ENCODE data around the gene TPD52L1.
A peak's percentile ranks its signal among the peaks of the same experiment; 100 is the strongest.
"Not testable (repeated sequence)": the region's sequence is repeated elsewhere in the genome, so short reads cannot be mapped to it uniquely, and the experiment has no call there.

TPD52L1 gene

GRCh38 chr6:125153391-125154117 is at the start of gene TPD52L1:
TSS of gene TPD52L1 (plus strand) at chr6:125153773. CDS start at chr6:125153952, 179 bp downstream.
- peak; percentile 7 to 45 (median 28) for DNase-seq

GRCh38 chr6:125104425-125104824 is 49.1 kb upstream of the TPD52L1 start:
- no peak for DNase-seq

GRCh38 chr6:125107048-125107447 is 46.5 kb upstream of the TPD52L1 start:
- DNase-seq, result no peak

GRCh38 chr6:125107896-125108295 is 45.7 kb upstream of the TPD52L1 start:
- no peak for DNase-seq

GRCh38 chr6:125110056-125110455 is 43.5 kb upstream of the TPD52L1 start:
- DNase-seq, result no peak

- DNase-seq, result no peak
Observed at GRCh38 chr6:125111219-125111983, 42.2 kb upstream of the TPD52L1 start.

- no peak for DNase-seq
Observed at GRCh38 chr6:125112934-125113333, 40.6 kb upstream of the TPD52L1 start.

- peak in 4 of 6 experiments; percentile 12 to 48 (median 36) for DNase-seq
Observed at GRCh38 chr6:125114248-125114858, 39.2 kb upstream of the TPD52L1 start.

GRCh38 chr6:125116170-125116569 is 37.4 kb upstream of the TPD52L1 start:
- DNase-seq, result no peak

- DNase-seq, result no peak
Observed at GRCh38 chr6:125116710-125117109, 36.9 kb upstream of the TPD52L1 start.

- DNase-seq, result no peak
Observed at GRCh38 chr6:125117818-125118217, 35.8 kb upstream of the TPD52L1 start.

GRCh38 chr6:125120054-125120590 is 33.5 kb upstream of the TPD52L1 start:
- DNase-seq, result no peak

GRCh38 chr6:125121894-125122293 is 31.7 kb upstream of the TPD52L1 start:
- DNase-seq, result no peak

GRCh38 chr6:125123051-125123450 is 30.5 kb upstream of the TPD52L1 start:
- no peak for DNase-seq

GRCh38 chr6:125123468-125124048 is 30.0 kb upstream of the TPD52L1 start:
- no peak for DNase-seq

- DNase-seq, result no peak
Observed at GRCh38 chr6:125124049-125124669, 29.4 kb upstream of the TPD52L1 start.

GRCh38 chr6:125125856-125126255 is 27.7 kb upstream of the TPD52L1 start:
- not testable (repeated sequence) for DNase-seq

- DNase-seq, result no peak
Observed at GRCh38 chr6:125129354-125129753, 24.2 kb upstream of the TPD52L1 start.

GRCh38 chr6:125132058-125132457 is 21.5 kb upstream of the TPD52L1 start:
- DNase-seq, result no peak

- DNase-seq, result no peak
Observed at GRCh38 chr6:125136378-125136777, 17.2 kb upstream of the TPD52L1 start.

- DNase-seq, result no peak
Observed at GRCh38 chr6:125138083-125138482, 15.5 kb upstream of the TPD52L1 start.

- no peak for DNase-seq
Observed at GRCh38 chr6:125140808-125141207, 12.8 kb upstream of the TPD52L1 start.

GRCh38 chr6:125142618-125143017 is 11.0 kb upstream of the TPD52L1 start:
- DNase-seq, result no peak
